HCT116 (cell line): ENCODE data around the gene SLC19A3. TPM values are rescaled to one million over a fixed set of nuclear protein-coding genes. Genes with fewer than 3 reads are reported as not detected.

Source experiments
- ATAC-seq: fragments of 200-7000 bp; cut with Tn5 transposase; 2 replicates; pipeline ENCODE4 v1.9.1; 2020; ENCODE audit warnings: mild to moderate bottlenecking, moderate library complexity
- BruUV-seq: library from RNA; stranded (reverse); fragments of 400-500 nt; replicated peaks from 2 replicates; lab custom pipeline; 2021; lab: Mats Ljungman, UMichigan
- CTCF ChIA-PET: fragments of 300-600 bp; sonication (Branson Sonifier 250); formaldehyde crosslinking; loops from one replicate; lab custom pipeline; 2021; ENCODE audit warnings: antibody characterized with exemption; lab: Charles Lee
- POLR2A ChIA-PET: fragments of 300-600, 350-600 bp; sonication (Branson Sonifier 250); formaldehyde crosslinking; loops from one replicate; lab custom pipeline; 2021; ENCODE audit warnings: antibody characterized with exemption; lab: Charles Lee
- RAD21 ChIA-PET, 2 experiments: fragments of 300-600 bp; sonication (Branson Sonifier 250); formaldehyde crosslinking; loops; one replicate each; lab custom pipeline; 2023; ENCODE audit warnings: low total read pairs in 2 of 2; ENCODE audit not compliant: uncharacterized antibody in 2 of 2, unreplicated experiment in 2 of 2, low non-redundant PET in 1 of 2; lab: Charles Lee
- DNase-seq: peaks from one replicate; pipeline ENCODE4 v3.0.0-alpha.2; 2010; ENCODE audit warnings: low read depth, low spot score
- H2AFZ ChIP-seq: fragments of 200-600 bp; shearing (Covaris generic), sonication (generic); 2 replicates; pipeline ENCODE4 v1.6.1; 2017; ENCODE audit warnings: low read depth, mixed run types, mixed read lengths, antibody characterized with exemption, low read length; ENCODE audit not compliant: poor library complexity, severe bottlenecking
- H3K27ac ChIP-seq: 2 replicates; pipeline ENCODE4 v1.5.1; 2012; ENCODE audit warnings: low read depth, low read length
- H3K27me3 ChIP-seq: fragments of 200-600 bp; sonication (generic); 2 replicates; pipeline ENCODE4 v1.6.1; 2016; ENCODE audit warnings: mixed run types, low read length, mixed read lengths; ENCODE audit not compliant: insufficient read depth
- H3K36me3 ChIP-seq, 2 experiments: fragments of 200-500 bp in 1 of 2; fragments of 200-600 bp in 1 of 2; sonication (Bioruptor generic) in 1 of 2; sonication (generic) in 1 of 2; 2 replicates each; pipeline versions ENCODE4 v1.5.1 to v1.6.1; 2014 to 2016; ENCODE audit warnings: low read length in 2 of 2, inconsistent platforms in 1 of 2, mixed read lengths in 1 of 2, mixed run types in 1 of 2; ENCODE audit not compliant: insufficient read depth in 2 of 2, control insufficient read depth in 1 of 2
- H3K4me1 ChIP-seq, 2 experiments: fragments of 200-600 bp in 1 of 2; sonication (generic) in 1 of 2; 2 replicates each; pipeline versions ENCODE4 v1.5.1 to v1.6.1; 2012 to 2017; ENCODE audit warnings: low read length in 2 of 2, inconsistent platforms in 1 of 2, mild to moderate bottlenecking in 1 of 2, mixed read lengths in 1 of 2, mixed run types in 1 of 2, moderate library complexity in 1 of 2; ENCODE audit not compliant: insufficient read depth in 2 of 2, control insufficient read depth in 1 of 2
- H3K4me2 ChIP-seq: fragments of 200-600 bp; sonication (generic); 2 replicates; pipeline ENCODE4 v1.6.1; 2017; ENCODE audit warnings: mixed run types, low read length, mixed read lengths
- H3K4me3 ChIP-seq, 2 experiments: fragments of 200-600 bp in 1 of 2; sonication (generic) in 1 of 2; replicated peaks in 1 of 2; 2 replicates each; pipeline ENCODE4 v1.5.1; 2011 to 2016; ENCODE audit warnings: low read length in 2 of 2, control low read depth in 1 of 2, low read depth in 1 of 2, mild to moderate bottlenecking in 1 of 2, mixed read lengths in 1 of 2, mixed run types in 1 of 2
- H3K79me2 ChIP-seq: fragments of 200-600 bp; sonication (generic); 2 replicates; pipeline ENCODE4 v1.6.1; 2017; ENCODE audit warnings: mild to moderate bottlenecking, mixed run types, low read length, moderate library complexity, mixed read lengths; ENCODE audit not compliant: insufficient read depth
- H3K9ac ChIP-seq: fragments of 200-600 bp; sonication (generic); 2 replicates; pipeline ENCODE4 v1.6.1; 2016; ENCODE audit warnings: low read length, mixed read lengths
- H3K9me2 ChIP-seq: fragments of 200-600 bp; sonication (generic), shearing (Covaris generic); 2 replicates; pipeline ENCODE4 v1.6.1; 2017; ENCODE audit warnings: mixed run types, mild to moderate bottlenecking, moderate library complexity; ENCODE audit not compliant: insufficient read depth
- H3K9me3 ChIP-seq, 2 experiments: fragments of 200-500 bp in 1 of 2; fragments of 200-600 bp in 1 of 2; sonication (Bioruptor generic) in 1 of 2; sonication (generic) in 1 of 2; 2 replicates each; pipeline ENCODE4 v1.6.1; 2014 to 2017; ENCODE audit warnings: low read length in 2 of 2, mixed read lengths in 2 of 2, inconsistent platforms in 1 of 2, low read depth in 1 of 2, mild to moderate bottlenecking in 1 of 2, mixed run types in 1 of 2, moderate library complexity in 1 of 2; ENCODE audit not compliant: control insufficient read depth in 1 of 2, insufficient read depth in 1 of 2
- H4K20me1 ChIP-seq: fragments of 200-600 bp; sonication (generic), shearing (Covaris generic); 2 replicates; pipeline ENCODE4 v1.6.1; 2017; ENCODE audit warnings: mixed run types, mild to moderate bottlenecking, moderate library complexity; ENCODE audit not compliant: insufficient read depth
- ATF3 ChIP-seq: IDR thresholded peaks from 2 replicates; pipeline ENCODE4 v1.6.1; 2012
- CBX3 ChIP-seq: IDR thresholded peaks from 2 replicates; pipeline ENCODE4 v1.6.1; 2012; ENCODE audit warnings: low read depth
- EZH2 ChIP-seq: fragments of 200-600 bp; sonication (generic); IDR thresholded peaks from 2 replicates; pipeline ENCODE4 v1.6.1; 2017; ENCODE audit warnings: antibody characterized with exemption, mixed run types
- FOSL1 ChIP-seq: IDR thresholded peaks from 2 replicates; pipeline ENCODE4 v1.6.1; 2012; ENCODE audit warnings: low read depth
- JUND ChIP-seq: IDR thresholded peaks from 2 replicates; pipeline ENCODE4 v1.6.1; 2012
- POLR2AphosphoS5 ChIP-seq: IDR thresholded peaks from 2 replicates; pipeline ENCODE4 v1.6.1; 2011; ENCODE audit warnings: mild to moderate bottlenecking, low read depth, low read length, moderate library complexity
- SIN3A ChIP-seq: IDR thresholded peaks from 2 replicates; pipeline ENCODE4 v1.6.1; 2012; ENCODE audit warnings: low read depth
- SRF ChIP-seq: IDR thresholded peaks from 2 replicates; pipeline ENCODE4 v1.6.1; 2012; ENCODE audit warnings: low read depth
- TCF7L2 ChIP-seq: IDR thresholded peaks from 2 replicates; pipeline ENCODE4 v1.7.0; 2011; ENCODE audit warnings: borderline replicate concordance, inconsistent platforms; ENCODE audit not compliant: insufficient read depth, insufficient read length; ENCODE audit errors: extremely low read depth
- intact Hi-C: fragments of 100-400 bp; cut with micrococcal nuclease; formaldehyde crosslinking; loops from 2 replicates; pipeline ENCODE4 v1.10.0; 2022
- total RNA-seq: library from RNA; stranded (reverse); gene quantifications from one replicate; pipeline ENCODE4 v1.2.1, GENCODE V29; 2021; ENCODE audit not compliant: unreplicated experiment

The SLC19A3 gene
- total RNA-seq, 1 experiment from 2014 or later: not detected

DNA sequence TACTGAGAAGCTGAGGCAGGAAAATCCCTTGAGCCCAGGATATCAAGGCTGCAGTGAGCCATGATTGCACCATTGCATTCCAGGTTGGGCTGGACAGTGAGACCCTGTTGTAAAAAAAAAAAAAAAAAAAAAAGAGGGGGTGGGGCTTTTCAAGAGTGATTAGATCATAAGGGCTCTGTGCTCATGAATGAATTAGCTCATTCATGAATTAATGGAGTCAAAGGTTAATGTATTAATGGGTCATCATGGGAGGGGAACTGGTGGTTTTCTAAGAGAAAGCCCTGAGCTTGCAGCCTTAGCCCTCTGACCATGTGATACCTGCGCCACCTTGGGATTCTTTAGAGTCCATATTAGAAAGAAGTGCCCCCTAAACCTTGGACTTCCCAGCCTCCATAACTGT is 4.5 kb downstream of the SLC19A3 start:
- no peak for TF ChIP-seq CBX3
- no peak for TF ChIP-seq JUND
- TF ChIP-seq ATF3: no peak
- no peak for TF ChIP-seq SRF
- no peak for TF ChIP-seq TCF7L2
- TF ChIP-seq FOSL1: no peak
- no peak for TF ChIP-seq EZH2
- TF ChIP-seq POLR2AphosphoS5: no peak

GRCh38 chr2:227710986-227711385 is 6.8 kb downstream of the SLC19A3 start:
- no peak for DNase-seq
- H3K27me3 ChIP-seq: no peaks in the 10 kb centered on the region
- no peak overlapping the region for H3K27ac ChIP-seq
- H3K9me3 ChIP-seq: no peaks in the 10 kb centered on the region
- no peak overlapping the region for H3K9ac ChIP-seq
- no peaks in the 10 kb centered on the region for H3K79me2 ChIP-seq
- RAD21 ChIA-PET: no interaction called here
- CTCF ChIA-PET: no interaction called here
- BruUV-seq: no TSS peak
- no peak for TF ChIP-seq JUND
- TF ChIP-seq SIN3A: no peak
- no peak for TF ChIP-seq SRF
- no peak for ATAC-seq
- no peak overlapping the region for H2AFZ ChIP-seq
- H3K9me2 ChIP-seq: no peaks in the 10 kb centered on the region
- H3K4me3 ChIP-seq: no peak overlapping the region
- POLR2A ChIA-PET: no interaction called here
- no peaks in the 10 kb centered on the region for H3K36me3 ChIP-seq
- intact Hi-C loops: no loop called here
- H4K20me1 ChIP-seq: no peaks in the 10 kb centered on the region
- no peaks in the 10 kb centered on the region for H3K4me1 ChIP-seq
- no peak overlapping the region for H3K4me2 ChIP-seq

More for the DNA sequence above, 4.5 kb downstream of the SLC19A3 start:
- DNase-seq (no peak), ATAC-seq (no peak)
- Histone ChIP-seq H2AFZ (no peak overlapping the region), H4K20me1 (no peaks in the 10 kb centered on the region), H3K9ac (no peak overlapping the region), H3K4me2 (no peak overlapping the region), H3K4me1 (no peaks in the 10 kb centered on the region), H3K79me2 (no peaks in the 10 kb centered on the region), H3K36me3 (no peaks in the 10 kb centered on the region), H3K27ac (no peak overlapping the region), H3K9me2 (no peaks in the 10 kb centered on the region), H3K9me3 (no peaks in the 10 kb centered on the region), H3K4me3 (no peak overlapping the region), H3K27me3 (no peaks in the 10 kb centered on the region)
- ChIA-PET RAD21 (no interaction called here), POLR2A (no interaction called here), CTCF (no interaction called here)
- BruUV-seq: no TSS peak
- intact Hi-C loops: no loop called here
